Stomach (tissue), 4 donors: ENCODE measurements around the gene MTCH2.

Experiments
- CTCF ChIP-seq, 7 experiments: fragments of 450-650 bp in 4 of 7; fragments of 200-600 bp in 3 of 7; sonication (generic) in 3 of 7; IDR thresholded peaks; one replicate each; pipeline ENCODE4 v1.5.1; 2016 to 2019; ENCODE audit warnings: antibody characterized with exemption in 7 of 7, control low read depth in 2 of 7, mild to moderate bottlenecking in 1 of 7
- EP300 ChIP-seq: sonication (generic); formaldehyde crosslinking; IDR thresholded peaks from one replicate; pipeline ENCODE4 v1.6.1; 2017; ENCODE audit warnings: antibody characterized with exemption
- POLR2A ChIP-seq, 4 donors: fragments of 450-650 bp; IDR thresholded peaks; one replicate each; pipeline ENCODE4 v1.6.1; 2016; ENCODE audit warnings: antibody characterized with exemption in 4 of 4, control low read depth in 2 of 4, mild to moderate bottlenecking in 1 of 4, moderate library complexity in 1 of 4
- POLR2AphosphoS5 ChIP-seq, 3 donors: sonication (generic); formaldehyde crosslinking; IDR thresholded peaks; one replicate each; pipeline ENCODE4 v1.6.1; 2016; ENCODE audit warnings: antibody characterized with exemption in 3 of 3

- TF ChIP-seq CTCF (IDR thresholded peaks at IDR 0.05) = no peak
- TF ChIP-seq POLR2A (IDR thresholded peaks at IDR 0.05) = no peak
- TF ChIP-seq EP300 = no peak
- TF ChIP-seq POLR2AphosphoS5 (IDR thresholded peaks at IDR 0.05) = no peak
Observed at GRCh38 chr11:47592970-47593369, 49.4 kb downstream of the MTCH2 start.
